HFFc6 (cell line): Measurements from ENCODE around the gene ACTN4. TPM values are rescaled to one million over a fixed set of nuclear protein-coding genes. Genes with fewer than 3 reads are reported as not detected.
"Not testable (repeated sequence)": the region's sequence is repeated elsewhere in the genome, so short reads cannot be mapped to it uniquely, and the experiment has no call there.

Experiments
- DNase-seq: peaks from one replicate; pipeline ENCODE4 v3.0.0-alpha.2; 2018
- H3K27ac Mint-ChIP-seq: 2 replicates; pipeline ENCODE4 v1.8.0; 2020; ENCODE audit warnings: mild to moderate bottlenecking, mixed read lengths
- H3K27me3 Mint-ChIP-seq: 2 replicates; pipeline ENCODE4 v1.8.0; 2021; ENCODE audit warnings: mild to moderate bottlenecking, moderate library complexity, mixed read lengths; ENCODE audit not compliant: insufficient read depth
- H3K36me3 Mint-ChIP-seq: 2 replicates; pipeline ENCODE4 v1.8.0; 2021; ENCODE audit warnings: low read depth, mixed read lengths
- H3K4me1 Mint-ChIP-seq: 2 replicates; pipeline ENCODE4 v1.8.0; 2020; ENCODE audit warnings: low read depth, mixed read lengths
- H3K4me3 Mint-ChIP-seq: 2 replicates; pipeline ENCODE4 v1.8.0; 2020; ENCODE audit warnings: mild to moderate bottlenecking, moderate library complexity, mixed read lengths
- H3K9me3 Mint-ChIP-seq: 2 replicates; pipeline ENCODE4 v1.8.0; 2020; ENCODE audit warnings: mild to moderate bottlenecking, mixed read lengths
- total RNA-seq, 6 experiments: library from RNA; stranded (reverse); fragmentation: NEBNext Ultra II Directional; extraction: Animal tissue kit (Norgen Biotek cat#: 25700); gene quantifications; 2 replicates in 1 of 6; 3 replicates in 5 of 6; pipeline ENCODE4 v1.2.3, GENCODE V29; 2021
- TF ChIP-seq, protein P1 (sequence below): fragments of 200-600 bp; sonication (generic); IDR thresholded peaks from 2 replicates; pipeline ENCODE4 v1.5.0; 2021; ENCODE audit warnings: antibody characterized with exemption, mild to moderate bottlenecking

Gene ACTN4
- total RNA-seq, 6 experiments from 2014 or later: 972 to 1,299 (median 1,250) TPM

DNA sequence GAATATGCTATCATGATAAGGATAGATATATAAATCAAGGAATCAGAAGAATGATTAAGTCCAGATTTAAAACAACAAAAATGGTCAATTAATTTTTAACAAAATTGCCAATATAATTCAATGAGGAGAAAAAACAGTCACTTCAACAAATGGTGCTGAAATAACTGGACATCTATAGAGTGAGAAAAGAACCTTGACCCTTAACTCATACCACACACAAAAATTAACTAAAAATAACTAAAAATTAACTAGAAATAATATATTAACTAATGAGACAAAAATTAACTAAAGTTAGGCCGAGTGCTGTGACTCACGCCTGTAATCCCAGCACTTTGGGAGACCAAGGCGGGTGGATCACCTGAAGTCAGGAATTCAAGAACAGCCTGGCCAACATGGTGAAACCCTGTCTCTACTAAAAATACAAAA, 116.4 kb downstream of the ACTN4 start:
- Mint-ChIP-seq H3K36me3 (no peaks in the 10 kb centered on the region), H3K27me3 (no peaks in the 10 kb centered on the region; the same call in 1 of the 2 replicates), H3K4me3 (no peak overlapping the region), H3K9me3 (no peaks in the 10 kb centered on the region), H3K27ac (no peak overlapping the region), H3K4me1 (no peaks in the 10 kb centered on the region)
- no peak for DNase-seq
- TF ChIP-seq, protein P1, sequence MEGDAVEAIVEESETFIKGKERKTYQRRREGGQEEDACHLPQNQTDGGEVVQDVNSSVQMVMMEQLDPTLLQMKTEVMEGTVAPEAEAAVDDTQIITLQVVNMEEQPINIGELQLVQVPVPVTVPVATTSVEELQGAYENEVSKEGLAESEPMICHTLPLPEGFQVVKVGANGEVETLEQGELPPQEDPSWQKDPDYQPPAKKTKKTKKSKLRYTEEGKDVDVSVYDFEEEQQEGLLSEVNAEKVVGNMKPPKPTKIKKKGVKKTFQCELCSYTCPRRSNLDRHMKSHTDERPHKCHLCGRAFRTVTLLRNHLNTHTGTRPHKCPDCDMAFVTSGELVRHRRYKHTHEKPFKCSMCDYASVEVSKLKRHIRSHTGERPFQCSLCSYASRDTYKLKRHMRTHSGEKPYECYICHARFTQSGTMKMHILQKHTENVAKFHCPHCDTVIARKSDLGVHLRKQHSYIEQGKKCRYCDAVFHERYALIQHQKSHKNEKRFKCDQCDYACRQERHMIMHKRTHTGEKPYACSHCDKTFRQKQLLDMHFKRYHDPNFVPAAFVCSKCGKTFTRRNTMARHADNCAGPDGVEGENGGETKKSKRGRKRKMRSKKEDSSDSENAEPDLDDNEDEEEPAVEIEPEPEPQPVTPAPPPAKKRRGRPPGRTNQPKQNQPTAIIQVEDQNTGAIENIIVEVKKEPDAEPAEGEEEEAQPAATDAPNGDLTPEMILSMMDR: no peak

DNA sequence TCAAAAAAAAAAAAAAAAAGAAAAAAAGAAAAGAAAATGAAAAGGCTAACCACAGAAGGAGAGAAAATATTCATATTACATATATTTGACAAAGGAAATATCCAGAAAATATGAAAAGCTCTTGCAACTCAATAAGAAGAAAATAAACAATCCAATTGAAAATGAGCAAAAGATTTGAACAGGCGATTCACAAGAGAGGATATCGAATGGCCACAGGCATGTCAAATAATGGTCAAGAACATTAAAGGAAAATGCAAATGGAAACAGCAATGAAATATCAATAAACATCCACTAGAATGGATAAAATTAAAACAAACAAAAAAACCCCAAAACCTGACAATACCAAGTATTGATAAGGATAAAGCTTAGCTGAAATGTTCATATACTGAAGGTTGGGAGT, 117.8 kb downstream of the ACTN4 start:
- H3K27ac Mint-ChIP-seq: no peak overlapping the region
- TF ChIP-seq, protein P1: no peak
- H3K27me3 Mint-ChIP-seq: no peaks in the 10 kb centered on the region
- H3K4me3 Mint-ChIP-seq: no peak overlapping the region
- H3K9me3 Mint-ChIP-seq: no peaks in the 10 kb centered on the region
- no peaks in the 10 kb centered on the region for H3K36me3 Mint-ChIP-seq
- no peaks in the 10 kb centered on the region for H3K4me1 Mint-ChIP-seq
- DNase-seq: no peak

DNA sequence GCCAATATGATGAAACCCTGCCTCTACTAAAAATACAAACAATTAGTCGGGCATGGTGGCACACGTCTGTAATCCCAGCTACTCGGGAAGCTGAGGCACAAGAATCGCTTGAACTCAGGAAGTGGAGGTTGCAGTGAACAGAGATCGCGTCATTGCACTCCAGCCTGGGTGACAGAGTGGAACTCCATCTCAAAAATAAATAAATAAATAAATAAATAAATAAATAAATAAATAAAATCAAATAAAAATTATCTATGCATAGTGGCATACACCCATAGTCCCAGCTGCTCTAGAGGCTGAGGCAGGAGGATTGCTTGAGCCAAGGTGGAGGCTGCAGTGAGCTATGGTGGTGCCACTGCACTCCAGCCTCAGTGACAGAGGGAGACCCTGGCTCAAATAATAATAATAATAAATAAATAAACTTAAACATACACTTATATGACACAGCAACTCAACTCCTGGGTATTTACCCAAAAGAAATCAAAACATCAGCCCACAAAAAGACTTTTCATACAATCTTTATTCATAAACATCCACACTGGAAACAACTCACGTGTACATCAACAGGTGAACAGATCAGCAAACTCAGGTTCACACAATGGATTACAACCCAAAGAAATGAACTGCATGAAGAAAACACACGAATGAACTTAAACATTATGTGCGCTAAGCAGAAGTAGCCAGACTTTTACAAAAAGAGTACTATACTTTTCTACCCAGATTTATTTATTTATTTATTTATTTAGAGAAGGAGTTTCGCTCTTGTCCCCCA, 119.0 kb downstream of the ACTN4 start:
- H3K4me3 Mint-ChIP-seq: no peak overlapping the region
- no peak overlapping the region for H3K27ac Mint-ChIP-seq
- H3K36me3 Mint-ChIP-seq: no peaks in the 10 kb centered on the region
- no peaks in the 10 kb centered on the region for H3K4me1 Mint-ChIP-seq
- DNase-seq: no peak
- H3K27me3 Mint-ChIP-seq: no peaks in the 10 kb centered on the region
- no peaks in the 10 kb centered on the region for H3K9me3 Mint-ChIP-seq
- TF ChIP-seq, protein P1: no peak

DNA sequence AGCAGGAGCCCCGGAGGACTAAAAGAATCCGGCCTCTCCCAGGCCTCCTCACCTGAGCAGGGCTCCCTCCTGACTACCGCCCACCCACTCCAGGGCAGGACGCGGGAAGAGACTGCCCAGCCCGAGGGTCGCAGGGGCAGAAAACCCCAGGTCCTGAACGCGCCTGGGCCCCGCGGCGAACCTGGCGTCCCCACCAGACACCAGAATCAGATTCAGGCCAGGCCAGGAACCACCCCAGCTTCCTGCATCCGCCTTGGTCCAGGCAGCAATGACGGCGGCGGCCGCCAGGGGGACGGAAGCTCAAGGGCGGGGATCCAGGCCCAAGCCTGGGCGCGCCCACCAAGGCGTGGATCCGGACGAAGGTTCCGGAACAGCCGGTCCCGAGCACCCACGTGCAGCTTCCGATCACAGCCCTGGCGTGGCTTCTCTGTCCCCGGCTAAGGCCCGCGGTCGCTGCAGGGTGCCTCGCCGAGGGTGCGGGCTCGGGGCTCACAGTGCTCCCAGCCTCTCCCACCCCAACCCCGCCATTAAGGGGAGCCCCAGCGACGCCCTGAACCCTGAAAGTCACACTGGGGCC, 122.3 kb downstream of the ACTN4 start:
- H3K4me3 Mint-ChIP-seq: no peak overlapping the region
- peak; percentile 23 for DNase-seq

DNA sequence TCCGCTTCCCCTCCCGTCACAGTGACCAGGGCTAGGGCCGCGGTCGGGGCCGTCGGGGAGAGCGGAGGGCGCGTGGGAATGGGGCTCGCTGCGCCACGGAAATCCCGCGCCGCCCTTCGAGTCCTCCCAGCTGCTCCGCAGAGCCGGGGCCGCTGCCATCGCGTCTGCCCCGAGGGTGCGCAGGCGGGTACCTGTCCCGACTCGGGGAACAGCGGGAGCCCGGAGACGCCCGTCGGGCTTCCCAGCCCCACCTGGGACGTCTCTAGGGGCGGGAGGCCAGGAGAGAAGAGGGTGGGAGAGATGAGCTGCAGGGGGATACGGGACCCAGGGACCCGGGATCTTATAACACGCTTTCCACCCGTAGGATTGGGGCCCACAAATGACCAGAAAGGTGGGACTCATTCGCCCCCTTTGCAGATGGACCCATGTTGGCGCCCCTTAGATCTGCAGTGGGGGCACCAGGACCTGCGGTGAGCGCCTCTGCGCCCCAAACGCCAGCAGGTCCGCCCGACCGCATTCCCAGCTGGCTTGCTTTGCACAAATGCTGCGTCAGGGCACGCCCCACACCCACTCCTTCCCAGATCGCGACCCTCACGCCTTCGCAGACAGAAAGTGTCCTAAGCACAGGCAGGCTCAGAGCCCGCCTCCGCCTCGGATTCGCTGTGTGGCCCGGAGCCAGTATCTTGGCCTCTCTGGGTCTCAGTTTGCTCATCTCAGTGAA, 122.9 kb downstream of the ACTN4 start:
- H3K36me3 Mint-ChIP-seq, H3K9me3 Mint-ChIP-seq, DNase-seq, H3K27ac Mint-ChIP-seq, H3K4me3 Mint-ChIP-seq, H3K4me1 Mint-ChIP-seq, H3K27me3 Mint-ChIP-seq: not testable (repeated sequence)

More for the DNA sequence above, 122.3 kb downstream of the ACTN4 start:
- Mint-ChIP-seq H3K27ac (no peak overlapping the region), H3K27me3 (peaks cover 4% of the 10 kb centered on the region; the same call in 1 of the 2 replicates), H3K9me3 (no peaks in the 10 kb centered on the region), H3K4me1 (no peaks in the 10 kb centered on the region), H3K36me3 (no peaks in the 10 kb centered on the region)
- TF ChIP-seq, protein P1: peak; percentile 86

DNA sequence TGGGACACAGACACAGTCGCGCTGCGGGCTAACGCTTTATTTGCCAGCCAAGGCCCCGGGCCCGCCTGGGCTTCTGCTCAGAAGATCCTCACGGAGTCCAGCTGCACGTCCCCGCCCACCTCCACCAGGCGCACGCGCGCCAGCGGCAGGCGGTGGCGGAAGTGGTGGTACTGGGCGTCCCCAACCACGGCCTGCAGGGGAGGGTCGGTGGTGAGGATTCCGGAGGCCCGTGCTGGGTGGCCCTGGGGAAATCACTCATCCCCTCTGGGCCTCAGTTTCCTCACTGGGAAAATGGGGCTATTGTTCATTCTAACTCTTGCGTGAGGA, 123.5 kb downstream of the ACTN4 start:
- DNase-seq, H3K4me1 Mint-ChIP-seq, H3K27ac Mint-ChIP-seq, H3K27me3 Mint-ChIP-seq, H3K9me3 Mint-ChIP-seq, H3K36me3 Mint-ChIP-seq, H3K4me3 Mint-ChIP-seq: not testable (repeated sequence)

DNA sequence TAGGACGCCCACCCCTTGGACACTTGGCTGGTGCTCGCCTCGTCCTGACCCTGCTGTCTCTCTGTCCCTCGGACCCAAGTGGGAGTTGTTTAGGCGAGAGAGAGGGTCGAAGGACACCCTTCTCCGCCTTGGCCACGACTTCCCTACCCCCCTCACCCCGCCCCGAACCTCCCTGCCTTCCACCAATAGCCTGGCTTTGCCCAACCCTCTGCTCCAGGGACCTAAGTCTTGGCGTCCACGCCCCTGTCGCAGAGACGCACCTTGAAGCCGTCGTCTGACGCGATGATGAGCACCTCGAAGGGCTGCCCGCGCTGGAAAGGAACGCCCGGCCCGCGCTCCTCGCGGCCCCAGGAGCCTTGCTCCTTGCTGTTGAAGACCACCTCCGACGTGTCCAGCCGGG, 124.1 kb downstream of the ACTN4 start:
- not testable (repeated sequence) for H3K27ac Mint-ChIP-seq

More for the DNA sequence above, 124.1 kb downstream of the ACTN4 start:
- H3K4me3 Mint-ChIP-seq, H3K9me3 Mint-ChIP-seq, H3K36me3 Mint-ChIP-seq, H3K4me1 Mint-ChIP-seq, DNase-seq, H3K27me3 Mint-ChIP-seq: not testable (repeated sequence)
